Left renal pelvis (tissue), 4 donors: ENCODE data around the gene CYP4F3. TPM values are rescaled to one million over a fixed set of nuclear protein-coding genes. Genes with fewer than 3 reads are reported as not detected.
"Not testable (repeated sequence)": the region's sequence is repeated elsewhere in the genome, so short reads cannot be mapped to it uniquely, and the experiment has no call there.

Source experiments
- DNase-seq, 4 donors: peaks; one replicate each; pipeline ENCODE4 v3.0.0-alpha.2; 2013; ENCODE audit warnings: low read depth in 4 of 4, low spot score in 3 of 4
- polyA plus RNA-seq, 4 donors: library from polyadenylated mRNA; unstranded; fragments of 120-200 nt; gene quantifications; one replicate each; pipeline ENCODE4 v1.2.1, GENCODE V29; 2013; ENCODE audit not compliant: insufficient read length in 4 of 4

The CYP4F3 gene
- polyA plus RNA-seq, 4 donors, result 0.14 to 0.89 (median 0.62) TPM

DNA sequence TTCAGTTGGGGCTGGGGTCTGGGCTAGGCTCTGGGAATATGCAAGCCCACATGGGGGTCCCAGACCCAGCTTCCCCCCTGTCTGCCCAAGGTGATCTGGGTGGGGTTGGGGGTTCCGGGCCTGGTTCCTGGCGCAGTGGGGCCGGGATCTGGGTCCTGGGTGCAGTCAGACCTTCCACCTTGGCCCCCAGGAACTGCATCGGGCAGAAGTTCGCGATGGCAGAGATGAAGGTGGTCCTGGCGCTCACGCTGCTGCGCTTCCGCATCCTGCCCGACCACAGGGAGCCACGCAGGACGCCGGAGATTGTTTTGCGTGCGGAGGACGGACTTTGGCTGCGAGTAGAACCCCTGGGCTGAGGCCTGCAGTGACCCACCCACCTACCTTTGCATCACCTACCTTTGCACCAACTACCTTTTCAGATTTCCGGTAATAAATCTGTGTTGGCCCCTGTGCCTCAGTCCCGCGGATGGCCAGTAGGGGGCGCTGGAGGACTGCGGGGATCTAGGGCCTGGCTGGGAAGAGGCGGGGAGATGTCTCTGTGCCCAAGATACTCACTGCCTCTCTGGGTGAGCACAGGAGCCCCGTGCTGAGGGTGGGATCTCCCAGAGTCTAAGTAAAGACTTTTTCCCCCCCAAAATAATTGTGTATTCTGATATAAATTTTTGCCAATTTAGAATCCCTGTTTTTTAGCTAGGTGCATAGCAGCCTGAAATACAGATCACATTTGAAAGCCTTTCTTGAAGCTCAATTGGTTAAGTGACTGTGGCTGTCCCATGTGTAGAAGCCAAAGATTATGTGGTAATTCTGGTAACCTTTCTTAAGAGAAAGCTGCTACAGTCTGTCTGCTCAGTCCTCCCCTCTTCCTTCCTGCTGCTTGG lies 11.5 kb upstream of the CYP4F3 start:
- DNase-seq, result peak in 1 of 4 donors; percentile 16

- DNase-seq, result no peak
Measured at GRCh38 chr19:15631817-15632216, 8.9 kb upstream of the CYP4F3 start.

DNA sequence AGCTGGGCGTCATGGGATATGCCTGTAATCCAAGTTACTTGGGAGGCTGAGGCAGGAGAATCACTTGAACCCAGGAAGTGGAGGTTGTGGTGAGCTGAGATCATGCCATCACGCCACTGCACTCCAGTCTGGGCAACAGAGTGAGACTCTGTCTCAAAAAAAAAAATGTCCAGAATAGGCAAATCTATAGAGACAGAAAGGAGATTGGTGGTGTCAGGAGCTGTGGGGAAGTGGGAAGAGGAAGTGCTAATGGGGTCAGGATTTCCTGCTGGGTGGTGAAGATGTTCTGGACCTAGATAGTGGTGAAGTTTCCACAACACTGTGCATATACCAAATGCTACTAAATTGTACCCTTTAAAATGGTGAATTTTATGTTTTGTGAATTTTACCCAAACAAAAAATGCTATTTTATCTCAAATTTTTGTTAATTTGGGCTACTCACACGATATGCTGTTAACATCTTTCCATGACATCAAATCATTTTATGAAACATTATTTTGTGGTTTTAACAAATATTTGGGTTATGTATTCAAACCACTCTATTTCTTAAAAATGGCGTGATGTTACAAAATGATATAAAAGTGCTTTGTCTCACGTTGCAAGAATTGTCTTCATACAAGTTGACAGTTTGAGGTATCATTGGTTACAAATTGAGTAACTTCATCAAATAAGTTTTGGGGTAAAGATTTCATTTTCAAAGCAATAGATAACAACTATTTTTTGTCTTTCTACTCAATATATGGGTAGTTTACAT lies 7.4 kb upstream of the CYP4F3 start:
- no peak for DNase-seq

DNA sequence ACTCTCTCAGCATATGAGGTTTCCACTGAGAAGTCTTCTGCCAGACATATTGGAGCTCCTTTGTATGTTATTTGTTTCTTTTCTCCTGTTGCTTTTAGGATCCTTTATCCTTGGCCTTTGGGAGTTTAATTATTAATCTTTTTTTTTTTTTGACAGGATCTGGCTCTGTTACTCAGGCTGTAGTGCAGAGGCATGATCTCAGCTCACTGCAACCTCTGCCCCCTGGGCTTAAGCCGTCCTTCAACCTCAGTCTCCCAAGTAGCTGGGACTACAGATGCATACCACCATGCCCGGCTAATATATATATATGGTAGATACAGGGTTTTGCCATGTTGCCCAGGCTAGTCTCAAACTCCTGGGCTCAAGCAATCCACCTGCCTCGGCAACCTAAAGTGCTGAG lies 6.6 kb upstream of the CYP4F3 start:
- DNase-seq, result no peak

DNA sequence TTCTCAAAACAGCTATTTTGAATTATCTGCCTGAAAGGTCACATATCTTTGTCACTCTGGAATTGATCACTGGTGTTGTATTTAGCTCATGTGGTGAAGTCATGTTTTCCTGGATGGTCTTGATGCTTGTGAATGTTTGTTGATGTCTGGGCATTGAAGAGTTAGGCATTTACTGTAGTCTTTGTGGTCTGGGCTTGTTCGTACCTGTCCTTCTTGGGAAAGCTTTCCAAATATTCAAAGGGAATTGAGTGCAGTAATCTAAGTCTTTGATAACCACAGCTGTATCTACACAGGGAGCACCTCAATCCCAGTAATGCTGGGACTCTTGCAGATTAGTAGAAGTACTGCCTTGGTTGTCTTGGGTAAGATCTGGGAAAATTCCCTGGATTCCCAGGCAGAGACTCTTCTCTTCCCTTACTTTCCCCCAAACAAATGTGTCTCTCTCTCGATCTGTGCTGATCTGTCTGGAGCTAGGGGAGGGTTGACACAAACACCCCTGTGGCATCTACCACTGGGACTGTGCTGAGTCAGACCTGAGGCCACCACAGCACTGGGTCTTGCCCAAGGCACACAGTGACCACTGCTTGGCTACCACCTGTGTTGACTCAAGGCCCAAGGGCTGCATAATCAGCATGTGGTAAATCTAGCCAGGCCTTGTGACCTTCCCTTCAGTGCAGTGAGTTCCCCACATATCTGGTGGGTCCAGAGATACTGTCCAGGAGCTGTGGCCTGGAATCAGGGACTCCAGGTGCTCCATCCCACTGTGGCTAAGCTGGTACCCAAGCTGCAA lies 5.5 kb upstream of the CYP4F3 start:
- DNase-seq, result no peak

DNA sequence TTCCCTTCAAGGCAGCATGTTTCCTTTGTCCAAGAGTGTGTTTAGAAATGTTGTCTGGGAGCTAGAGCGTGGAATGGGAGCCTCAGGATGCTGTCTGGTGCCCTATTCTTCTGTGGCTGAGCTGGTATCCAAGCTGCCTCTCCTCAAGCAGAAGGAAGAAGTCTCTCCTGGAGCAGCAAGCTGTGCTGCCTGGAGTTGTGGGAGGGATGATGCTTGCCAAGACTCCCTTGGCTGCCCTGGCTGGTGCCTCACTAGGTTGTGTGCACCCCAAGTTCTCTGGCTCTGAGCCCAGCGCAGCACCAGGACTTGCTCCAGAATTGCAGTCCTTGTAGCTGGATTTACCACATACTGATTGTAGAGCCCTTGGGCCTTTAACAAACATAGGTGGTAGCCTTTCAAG lies 4.7 kb upstream of the CYP4F3 start:
- no peak for DNase-seq

DNA sequence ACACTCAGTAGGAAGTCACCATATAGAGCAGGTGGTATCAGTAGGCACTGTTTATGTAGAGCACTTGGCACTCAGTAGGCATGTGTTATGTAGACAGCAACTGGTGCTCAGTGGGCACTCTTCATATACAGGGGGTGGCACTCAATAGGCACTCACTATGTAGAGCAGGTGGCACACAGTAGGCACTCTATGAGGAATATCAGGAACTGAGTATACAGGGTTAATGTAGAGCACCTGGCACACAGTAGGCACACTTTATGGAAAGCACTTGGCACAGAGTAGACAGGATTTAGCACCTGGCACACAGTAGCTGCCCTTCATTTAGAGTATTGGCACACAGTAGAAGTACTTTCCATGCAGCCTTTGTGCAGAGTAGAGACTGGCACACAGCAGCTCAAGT lies 1.1 kb upstream of the CYP4F3 start:
- no peak for DNase-seq

DNA sequence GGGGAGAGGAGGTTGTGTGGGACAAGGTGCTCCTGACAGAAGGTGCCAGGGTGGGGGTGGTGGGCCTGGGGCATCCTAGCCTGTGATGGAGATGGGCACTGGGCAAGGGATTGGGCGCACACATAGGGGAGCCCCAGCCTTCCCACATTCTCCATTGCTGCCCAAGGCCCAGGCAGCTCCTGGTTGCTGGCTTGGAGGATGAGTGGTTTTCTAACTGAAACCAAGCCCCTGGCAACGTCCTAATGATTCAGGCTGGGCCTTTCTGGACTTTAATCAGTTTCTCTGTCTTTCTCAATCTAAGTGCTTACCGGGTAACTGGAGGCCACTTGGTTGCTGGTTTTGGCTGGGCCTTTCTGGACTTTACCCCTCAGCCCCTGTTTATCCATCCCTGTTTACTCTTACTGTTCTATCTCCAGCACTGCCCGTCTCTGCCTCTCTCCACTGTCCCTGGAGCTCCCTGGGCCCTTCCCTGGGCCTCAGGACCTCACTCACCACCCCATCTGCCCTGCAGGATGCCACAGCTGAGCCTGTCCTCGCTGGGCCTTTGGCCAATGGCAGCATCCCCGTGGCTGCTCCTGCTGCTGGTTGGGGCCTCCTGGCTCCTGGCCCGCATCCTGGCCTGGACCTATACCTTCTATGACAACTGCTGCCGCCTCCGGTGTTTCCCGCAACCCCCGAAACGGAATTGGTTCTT lies 354 bp downstream of the CYP4F3 start:
- DNase-seq, result no peak

DNA sequence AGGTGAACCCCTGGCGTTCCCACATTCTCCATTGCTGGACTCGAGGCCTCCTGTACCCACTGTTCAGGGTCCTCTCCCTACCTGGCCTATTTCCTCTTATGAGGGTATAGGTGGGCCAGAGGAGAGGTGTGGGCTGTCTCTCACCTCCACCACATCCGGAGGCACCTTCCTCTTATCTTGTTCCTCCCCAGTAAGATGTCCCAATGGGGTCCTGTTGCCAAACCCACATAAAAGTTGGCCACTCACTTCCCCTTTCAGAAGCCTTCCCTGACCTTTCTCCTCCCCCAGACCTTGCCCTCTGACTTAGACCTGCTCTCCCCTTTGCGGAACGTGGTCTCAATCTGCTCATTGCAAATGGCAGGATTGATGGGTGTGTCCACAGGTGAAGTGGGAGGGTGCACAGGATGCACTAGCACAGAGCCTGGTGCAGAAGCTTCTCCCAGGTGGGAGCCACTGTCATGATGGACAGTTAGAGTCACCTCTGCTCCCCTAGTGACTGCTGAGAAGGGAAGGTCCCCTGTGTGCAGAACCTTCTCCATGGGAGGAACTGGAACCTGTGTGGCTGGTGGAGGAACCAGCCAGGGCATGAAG lies 1.3 kb downstream of the CYP4F3 start:
- no peak for DNase-seq

DNA sequence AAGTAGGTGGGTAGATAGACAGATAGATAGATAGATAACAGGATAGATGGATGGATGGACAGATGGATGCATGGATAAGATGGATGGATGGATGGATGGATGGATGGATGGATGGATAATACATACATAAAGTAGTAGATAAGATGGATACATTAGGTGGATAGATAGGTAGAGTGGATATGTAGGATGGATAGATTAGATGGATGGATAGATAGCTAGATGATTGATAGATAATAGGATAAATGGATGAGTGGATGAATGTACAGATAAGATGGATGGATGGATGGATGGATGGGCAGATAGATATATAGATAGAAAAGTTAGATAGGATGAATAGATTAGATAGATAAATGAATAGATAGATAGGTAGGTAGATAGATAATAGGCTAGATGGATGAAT lies 2.1 kb downstream of the CYP4F3 start:
- DNase-seq, result no peak

DNA sequence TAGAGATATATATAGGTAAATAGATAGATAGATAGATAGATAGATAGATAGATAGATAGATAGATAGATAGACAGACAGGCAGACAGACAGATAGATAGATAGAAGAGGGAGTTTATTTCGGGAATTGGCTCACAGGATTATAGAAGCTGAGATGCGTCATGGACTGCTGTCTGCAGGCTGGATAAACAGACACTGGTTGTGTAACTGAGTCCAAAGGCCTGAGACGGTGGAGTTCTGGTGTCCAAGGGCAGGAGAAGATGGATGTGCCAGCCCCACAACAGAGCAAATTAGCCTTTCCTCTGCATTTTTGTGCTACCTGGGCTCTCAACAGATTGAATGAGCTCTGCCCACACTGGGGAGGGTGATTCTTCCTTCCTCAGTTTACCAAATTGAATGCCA lies 2.7 kb downstream of the CYP4F3 start:
- no peak for DNase-seq

- no peak for DNase-seq
Measured at GRCh38 chr19:15644066-15644741, 3.5 kb downstream of the CYP4F3 start.

DNA sequence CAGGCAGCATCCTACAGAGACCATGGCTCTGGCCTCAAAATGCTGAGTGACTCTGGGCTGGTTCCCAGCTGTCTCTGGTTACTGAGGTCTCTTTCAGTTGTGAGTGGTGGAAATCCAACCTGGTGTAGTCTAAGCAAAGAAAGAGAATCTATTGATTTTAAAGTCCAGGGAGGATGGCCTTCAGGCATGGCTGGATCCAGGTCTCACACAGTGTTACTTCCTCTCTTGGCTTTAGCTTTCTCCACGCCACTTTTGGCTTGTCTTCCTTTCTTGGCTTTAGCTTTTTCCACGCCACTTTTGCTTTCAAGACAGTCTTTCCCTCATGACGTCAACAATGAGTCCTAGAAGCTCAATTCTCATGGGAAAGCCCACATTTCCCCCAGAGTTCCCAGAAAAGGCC lies 4.1 kb downstream of the CYP4F3 start:
- no peak for DNase-seq

GRCh38 chr19:15649526-15649925 lies 8.8 kb downstream of the CYP4F3 start:
- DNase-seq, result no peak

DNA sequence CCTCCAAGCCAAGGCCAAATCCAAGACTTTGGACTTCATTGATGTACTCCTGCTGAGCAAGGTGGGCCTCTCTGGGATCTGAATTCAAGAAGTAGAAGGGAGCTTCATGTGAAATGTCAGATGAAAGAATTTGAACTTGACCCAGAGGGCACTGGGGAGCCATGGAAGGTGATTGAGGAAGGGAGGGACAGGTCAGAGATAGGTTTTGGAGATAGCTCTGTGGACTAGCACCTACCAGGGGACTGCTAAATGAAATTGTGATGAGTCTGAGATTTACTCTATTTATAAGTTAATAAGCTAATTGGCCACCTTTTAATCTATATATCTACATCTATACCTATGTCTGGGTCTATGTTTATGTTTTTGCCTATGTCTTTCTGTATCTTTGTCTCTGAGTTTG lies 9.4 kb downstream of the CYP4F3 start:
- not testable (repeated sequence) for DNase-seq

- no peak for DNase-seq
Measured at GRCh38 chr19:15651791-15652190, 11.1 kb downstream of the CYP4F3 start.

- DNase-seq, result no peak
Measured at GRCh38 chr19:15652559-15653278, 12.0 kb downstream of the CYP4F3 start.

- DNase-seq, result no peak
Measured at GRCh38 chr19:15656467-15656866, 15.8 kb downstream of the CYP4F3 start.

GRCh38 chr19:15663247-15663646 lies 22.6 kb downstream of the CYP4F3 start:
- DNase-seq, result no peak
